ENCODE results near the gene IL7R. TPM values are rescaled to one million over a fixed set of nuclear protein-coding genes. Genes with fewer than 3 reads are reported as not detected.

The IL7R gene
- total RNA-seq, 1 donor from 2014 or later: 6.6 TPM

- no peak for DNase-seq (ENCODE audit: low spot score in 2 of 2)
- no peak for TF ChIP-seq CTCF (IDR thresholded peaks at IDR 0.05)
- Histone ChIP-seq H3K4me1 (no peaks in the 10 kb centered on the region), H3K27ac (no peak overlapping the region), H3K36me3 (no peaks in the 10 kb centered on the region), H3K27me3 (no peaks in the 10 kb centered on the region), H3K4me3 (no peak overlapping the region), H3K9me3 (no peaks in the 10 kb centered on the region)
- intact Hi-C loops (cut with DNase I): no loop called here
Measured at GRCh38 chr5:35898952-35899660, 42.4 kb downstream of the IL7R start.

DNA sequence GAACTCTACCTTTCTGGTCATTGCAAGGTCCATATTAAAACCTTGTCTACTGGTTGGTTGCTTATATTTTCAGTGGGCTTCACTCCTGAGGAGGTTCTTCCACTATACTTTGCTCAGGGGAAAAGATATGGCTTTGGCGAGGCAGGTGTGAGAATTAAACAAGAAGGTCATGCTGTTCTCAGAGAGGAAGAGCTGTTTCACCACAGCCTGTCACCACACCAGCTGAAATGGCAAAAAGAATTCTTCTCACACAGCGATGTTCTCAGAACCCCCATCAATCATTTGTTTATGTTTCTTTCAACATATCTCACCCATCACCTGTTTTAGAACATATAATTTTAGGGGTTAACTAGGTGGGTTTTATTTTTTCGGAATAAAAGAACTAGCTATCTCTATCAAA is 43.1 kb downstream of the IL7R start:
- intact Hi-C loops (cut with DNase I): no loop called here
- H3K4me3 ChIP-seq: no peak overlapping the region
- H3K4me1 ChIP-seq: no peaks in the 10 kb centered on the region
- no peak for DNase-seq (ENCODE audit: low spot score in 2 of 2)
- H3K27ac ChIP-seq: no peak overlapping the region
- no peaks in the 10 kb centered on the region for H3K36me3 ChIP-seq
- H3K9me3 ChIP-seq: no peaks in the 10 kb centered on the region
- no peaks in the 10 kb centered on the region for H3K27me3 ChIP-seq
- no peak for TF ChIP-seq CTCF (IDR thresholded peaks at IDR 0.05)

DNA sequence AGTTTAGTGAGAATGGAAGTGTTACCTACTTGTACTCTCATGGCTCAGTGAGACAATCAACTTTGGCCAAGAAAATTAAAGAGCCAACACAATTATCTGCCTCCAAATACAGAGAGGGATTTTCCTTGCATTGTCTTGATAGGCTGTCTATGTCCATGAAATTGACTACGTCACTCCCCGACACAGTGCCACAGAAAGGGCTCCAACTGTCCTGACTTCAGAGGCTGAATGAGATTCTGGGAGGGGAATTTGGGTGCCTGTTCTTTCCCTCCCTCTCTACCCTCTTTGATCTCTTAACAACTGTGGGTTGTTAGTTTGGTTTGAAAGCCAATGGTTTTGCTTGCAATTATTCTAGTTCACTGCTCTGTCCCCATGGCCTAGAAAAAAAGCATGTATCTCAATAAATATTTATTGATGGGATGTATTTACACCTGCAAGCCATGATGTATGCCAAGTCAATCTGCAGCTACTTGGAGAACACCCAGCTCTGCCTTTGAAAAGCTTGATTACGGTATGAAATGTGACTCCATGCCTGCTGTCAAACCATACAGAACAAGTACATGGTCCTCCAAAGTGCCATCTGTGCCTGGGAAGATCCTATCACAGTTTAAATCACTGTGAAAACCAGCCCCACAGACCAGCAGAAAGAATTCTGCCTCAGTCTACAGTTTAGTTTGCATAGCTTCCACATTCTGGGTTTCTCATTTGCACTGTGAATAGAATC is 44.4 kb downstream of the IL7R start:
- Histone ChIP-seq H3K27ac (no peak overlapping the region), H3K27me3 (no peaks in the 10 kb centered on the region), H3K4me1 (no peaks in the 10 kb centered on the region), H3K9me3 (no peaks in the 10 kb centered on the region), H3K4me3 (no peak overlapping the region), H3K36me3 (no peaks in the 10 kb centered on the region)
- DNase-seq (ENCODE audit: low spot score in 2 of 2): no peak
- intact Hi-C loops (cut with DNase I): no loop called here
- no peak for TF ChIP-seq CTCF (IDR thresholded peaks at IDR 0.05)

- Histone ChIP-seq H3K4me1 (no peaks in the 10 kb centered on the region), H3K27ac (no peak overlapping the region), H3K9me3 (no peaks in the 10 kb centered on the region), H3K36me3 (no peaks in the 10 kb centered on the region), H3K27me3 (no peaks in the 10 kb centered on the region), H3K4me3 (no peak overlapping the region)
- intact Hi-C loops (cut with DNase I): no loop called here
- no peak for DNase-seq (ENCODE audit: low spot score in 2 of 2)
- no peak for TF ChIP-seq CTCF (IDR thresholded peaks at IDR 0.05)
Measured at GRCh38 chr5:35902046-35902672, 45.5 kb downstream of the IL7R start.

DNA sequence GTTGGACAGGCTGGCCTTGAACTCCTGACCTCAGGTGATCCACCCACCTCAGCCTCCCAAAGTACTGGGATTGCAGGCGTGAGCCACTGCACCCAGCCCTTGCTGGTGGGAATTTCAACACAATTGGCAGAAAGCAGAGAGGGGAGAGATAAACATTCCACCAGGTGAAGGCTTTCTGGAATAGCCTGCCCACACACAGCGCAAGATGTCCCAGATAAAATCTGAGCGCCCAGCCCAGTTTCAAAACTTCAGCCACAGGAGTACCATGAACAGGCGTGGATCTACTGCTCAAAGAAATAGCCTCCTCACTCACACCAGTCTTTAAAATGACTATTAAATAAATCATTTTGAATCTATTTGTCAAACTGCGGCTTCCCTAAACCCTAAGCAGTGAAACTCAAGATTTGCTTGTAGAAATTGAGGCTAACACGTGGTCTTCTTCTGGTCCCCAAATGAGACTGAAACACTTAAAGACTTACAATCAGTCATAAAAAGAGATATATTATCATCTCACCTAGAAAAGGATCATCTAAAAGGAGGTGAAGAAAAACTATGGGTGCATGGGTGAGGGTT is 47.0 kb downstream of the IL7R start:
- no peak for TF ChIP-seq CTCF (IDR thresholded peaks at IDR 0.05)
- Histone ChIP-seq H3K27ac (no peak overlapping the region), H3K9me3 (no peaks in the 10 kb centered on the region), H3K4me3 (no peak overlapping the region), H3K36me3 (no peaks in the 10 kb centered on the region), H3K4me1 (no peaks in the 10 kb centered on the region), H3K27me3 (no peaks in the 10 kb centered on the region)
- intact Hi-C loops (cut with DNase I): no loop called here
- DNase-seq (ENCODE audit: low spot score in 2 of 2): no peak
